ENCODE measurements around the gene ASPG.

ASPG gene

DNA sequence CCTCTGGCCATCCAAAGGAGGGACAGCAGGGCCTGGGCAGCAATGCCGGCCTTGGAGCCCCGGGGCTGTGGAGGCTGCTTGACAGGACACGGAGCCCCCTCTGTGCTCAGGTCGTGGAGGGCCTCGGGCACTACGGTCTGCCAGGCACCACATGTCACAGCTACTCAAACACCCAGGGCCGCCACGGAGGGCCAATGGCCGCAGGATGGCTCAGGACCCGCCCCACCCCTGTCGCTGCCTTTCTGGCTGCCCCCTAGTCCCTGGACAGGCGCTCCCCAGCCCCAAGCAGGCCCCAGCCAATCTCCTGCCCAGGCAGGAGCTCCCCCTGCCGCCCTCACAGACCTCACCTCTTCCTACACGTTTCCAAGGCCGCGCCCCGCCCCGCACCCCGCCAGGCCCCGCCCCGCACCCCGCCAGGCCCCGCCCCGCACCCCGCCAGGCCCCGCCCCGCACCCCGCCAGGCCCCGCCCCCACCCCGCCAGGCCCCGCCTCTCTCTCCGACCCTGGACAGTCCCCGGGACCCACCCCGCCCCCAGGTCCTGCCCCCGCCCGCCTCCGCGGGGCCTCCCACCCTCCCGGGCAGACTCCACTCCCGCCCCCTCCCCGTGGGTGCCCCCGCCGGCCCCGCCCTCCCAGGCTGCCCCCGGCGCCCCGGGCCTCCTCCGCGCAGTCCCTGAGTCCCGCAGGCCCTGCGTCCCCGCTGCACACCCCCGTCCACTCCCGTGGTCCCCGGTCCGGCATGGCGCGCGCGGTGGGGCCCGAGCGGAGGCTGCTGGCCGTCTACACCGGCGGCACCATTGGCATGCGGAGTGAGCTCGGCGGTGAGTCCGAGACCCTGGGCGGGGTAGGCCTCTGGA lies at the start of gene ASPG:
ASPG (plus strand) TSS at position 669 of the 857 bp plus-strand sequence; CDS start at position 740, 71 bp downstream.
- in situ Hi-C loops (cut with MboI; ENCODE audit: low sequenced_read_pairs): loop anchor here (25.0 kb wide), 1 partner anchor 552 kb away; no protein-coding TSS in a partner anchor

DNA sequence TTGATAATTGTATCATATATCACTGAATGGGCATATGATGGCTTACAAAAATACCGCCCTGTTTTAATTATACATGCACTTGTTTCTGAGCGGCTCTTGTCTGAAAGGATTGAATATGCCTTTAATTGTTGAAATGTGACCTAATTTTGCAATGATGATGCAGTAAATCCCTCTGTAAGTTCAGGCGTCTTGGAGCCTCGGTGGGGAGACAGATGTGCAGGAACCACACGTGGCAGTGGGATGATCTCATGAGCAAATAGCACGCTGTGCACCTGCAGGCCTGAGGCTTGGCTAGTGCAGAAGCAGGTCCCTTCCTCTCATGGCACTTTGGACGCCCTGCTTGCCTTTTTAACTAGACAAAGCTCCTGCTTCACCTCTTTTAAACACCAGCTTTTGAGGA lies 49.3 kb upstream of the ASPG start:
- in situ Hi-C loops (cut with MboI; ENCODE audit: low sequenced_read_pairs): no loop called here

DNA sequence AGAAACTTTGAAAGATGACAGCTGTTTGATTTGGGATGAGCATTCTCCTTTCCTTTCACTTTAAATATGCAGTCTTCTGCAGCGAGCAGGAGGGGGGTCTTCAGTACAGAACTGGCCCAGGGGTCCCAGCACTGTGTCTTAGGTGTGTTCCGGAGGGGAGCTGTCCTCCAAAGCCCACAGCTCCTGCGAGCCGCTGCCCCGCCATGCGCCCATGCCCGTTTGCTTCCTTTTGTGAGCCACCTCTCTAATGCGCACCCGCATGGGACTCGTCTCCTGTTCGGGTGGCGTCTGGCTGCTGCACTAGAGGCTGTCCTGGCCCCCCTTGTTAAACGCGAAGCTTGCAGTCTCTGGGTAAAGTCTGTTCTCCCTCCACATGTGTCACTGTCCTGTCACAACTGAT lies 48.4 kb upstream of the ASPG start:
- in situ Hi-C loops (cut with MboI; ENCODE audit: low sequenced_read_pairs): no loop called here

GRCh38 chr14:104037903-104038302 lies 47.6 kb upstream of the ASPG start:
- in situ Hi-C loops (cut with MboI; ENCODE audit: low sequenced_read_pairs): no loop called here

DNA sequence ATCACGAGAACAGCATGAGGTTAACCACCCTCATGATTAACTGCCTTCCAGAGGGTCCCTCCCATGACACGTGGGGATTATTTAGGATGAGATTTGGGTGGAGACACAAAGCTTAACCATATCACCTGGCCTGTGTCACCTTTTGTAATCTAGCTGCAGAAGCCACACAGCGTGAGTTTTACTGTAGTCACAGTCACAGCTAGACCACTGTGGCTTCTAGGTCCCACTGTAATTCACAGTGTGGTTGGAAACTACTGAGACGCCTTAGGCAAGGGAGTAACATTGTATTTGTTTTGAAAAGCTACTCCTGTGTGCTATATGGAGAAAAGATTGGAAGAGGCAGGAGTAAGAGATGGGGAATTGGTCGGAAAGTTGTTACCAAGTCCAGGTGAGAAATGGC lies 46.3 kb upstream of the ASPG start:
- in situ Hi-C loops (cut with MboI; ENCODE audit: low sequenced_read_pairs): no loop called here

DNA sequence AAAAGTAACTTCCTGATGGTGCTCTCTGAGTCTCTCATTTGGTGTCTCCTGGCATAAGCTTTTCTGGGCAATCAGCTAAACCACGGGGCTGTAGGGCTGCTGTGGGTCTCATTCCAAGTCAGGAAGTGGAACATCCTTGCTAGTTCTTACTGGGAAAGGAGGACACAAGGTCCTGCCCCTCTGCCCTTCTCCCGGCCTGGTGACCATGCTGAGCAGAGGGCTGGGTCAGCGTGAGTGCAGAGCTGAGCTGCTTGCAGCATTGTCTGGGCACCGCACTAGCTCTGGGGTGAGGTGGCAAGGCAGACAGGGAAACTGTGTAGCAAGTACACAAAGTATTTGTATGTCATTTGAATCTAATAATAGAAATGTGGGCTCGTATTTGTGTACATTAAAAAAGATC lies 45.0 kb upstream of the ASPG start:
- in situ Hi-C loops (cut with MboI; ENCODE audit: low sequenced_read_pairs): no loop called here

DNA sequence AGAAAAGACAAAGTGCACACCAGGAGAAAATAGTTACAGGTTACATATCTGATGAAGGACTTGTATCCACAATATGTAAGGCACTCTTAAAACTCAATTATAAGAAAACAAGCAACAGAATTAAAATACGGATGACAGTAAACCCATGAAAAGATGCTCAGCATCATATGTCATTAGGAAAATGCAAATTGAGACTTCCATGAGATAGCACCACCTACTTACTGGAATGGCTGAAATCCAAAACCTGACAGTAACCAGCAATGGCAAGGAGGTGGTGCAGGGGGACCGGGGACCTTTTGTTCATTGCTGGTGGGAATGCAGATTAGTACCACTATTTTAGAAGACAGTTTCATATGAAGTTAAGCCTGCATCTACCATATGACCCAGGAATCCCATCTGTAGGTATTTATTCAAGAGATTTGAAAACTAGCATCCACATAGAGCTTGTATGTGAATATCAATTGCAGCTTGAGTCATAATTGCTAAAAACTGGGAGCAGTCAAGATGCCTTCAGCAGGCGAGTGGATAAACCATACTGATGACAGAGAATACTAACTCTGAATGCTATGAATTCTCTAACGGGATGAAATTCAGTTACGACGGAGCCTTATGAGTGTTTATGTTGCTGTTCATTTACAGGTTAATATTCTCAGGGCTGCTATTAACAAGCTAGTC lies 43.9 kb upstream of the ASPG start:
- in situ Hi-C loops (cut with MboI; ENCODE audit: low sequenced_read_pairs): no loop called here

GRCh38 chr14:104044016-104044415 lies 41.5 kb upstream of the ASPG start:
- in situ Hi-C loops (cut with MboI; ENCODE audit: low sequenced_read_pairs): no loop called here

DNA sequence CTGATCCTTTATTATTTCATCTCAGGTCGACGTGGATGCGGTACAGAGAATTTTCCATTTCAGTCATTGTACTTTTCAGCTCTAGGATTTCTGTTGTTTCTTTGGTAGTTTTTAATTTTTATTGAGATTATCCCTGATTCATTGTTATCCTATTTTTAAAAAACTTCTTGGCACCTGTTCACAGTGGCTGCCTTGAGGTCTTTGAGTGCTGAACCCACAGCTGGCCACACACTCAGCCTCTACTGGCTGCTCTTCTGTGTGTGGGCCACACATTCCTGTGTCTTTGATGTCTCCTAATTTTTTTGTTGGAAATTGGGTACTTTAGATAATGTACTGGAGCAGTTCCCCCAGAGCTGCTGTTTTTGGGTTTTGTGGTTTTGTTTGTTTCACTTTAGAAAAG lies 37.7 kb upstream of the ASPG start:
- in situ Hi-C loops (cut with MboI; ENCODE audit: low sequenced_read_pairs): no loop called here

- in situ Hi-C loops (cut with MboI; ENCODE audit: low sequenced_read_pairs): no loop called here
Observed at GRCh38 chr14:104048758-104049507, 36.6 kb upstream of the ASPG start.

GRCh38 chr14:104049576-104050240 lies 35.8 kb upstream of the ASPG start:
- in situ Hi-C loops (cut with MboI; ENCODE audit: low sequenced_read_pairs): no loop called here

DNA sequence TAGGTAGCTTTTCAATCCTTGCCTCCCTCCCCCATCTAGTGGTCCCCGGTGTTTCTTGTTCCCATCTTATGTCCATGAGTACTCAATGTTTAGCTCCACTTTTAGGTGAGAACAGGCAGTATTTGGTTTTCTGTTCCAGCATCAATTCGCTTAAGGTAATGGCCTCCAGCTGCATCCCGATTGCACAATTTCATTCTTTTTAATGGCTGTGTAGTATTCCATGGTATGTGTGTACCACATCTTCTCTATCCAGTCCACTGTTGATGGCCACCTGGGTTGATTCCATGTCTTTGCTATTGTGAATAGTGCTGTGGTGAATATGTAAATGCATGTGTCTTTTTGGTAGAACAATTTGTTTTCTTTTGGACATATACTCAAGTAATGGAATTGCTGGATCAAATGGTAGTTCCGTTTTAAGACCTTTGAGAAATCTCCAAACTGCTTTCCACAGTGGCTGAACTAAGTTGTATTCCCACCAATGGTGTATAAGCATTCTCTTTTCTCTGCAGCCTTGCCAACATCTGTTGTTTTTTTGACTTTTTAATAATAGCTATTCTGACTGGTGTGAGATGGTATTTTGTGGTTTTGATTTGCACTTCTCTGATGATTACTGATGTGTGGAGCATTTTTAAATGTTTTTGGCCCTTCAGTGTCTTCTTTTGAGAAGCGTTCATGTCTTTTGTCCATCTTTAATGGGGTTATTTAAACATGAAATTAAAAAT lies 34.2 kb upstream of the ASPG start:
- in situ Hi-C loops (cut with MboI; ENCODE audit: low sequenced_read_pairs): no loop called here

DNA sequence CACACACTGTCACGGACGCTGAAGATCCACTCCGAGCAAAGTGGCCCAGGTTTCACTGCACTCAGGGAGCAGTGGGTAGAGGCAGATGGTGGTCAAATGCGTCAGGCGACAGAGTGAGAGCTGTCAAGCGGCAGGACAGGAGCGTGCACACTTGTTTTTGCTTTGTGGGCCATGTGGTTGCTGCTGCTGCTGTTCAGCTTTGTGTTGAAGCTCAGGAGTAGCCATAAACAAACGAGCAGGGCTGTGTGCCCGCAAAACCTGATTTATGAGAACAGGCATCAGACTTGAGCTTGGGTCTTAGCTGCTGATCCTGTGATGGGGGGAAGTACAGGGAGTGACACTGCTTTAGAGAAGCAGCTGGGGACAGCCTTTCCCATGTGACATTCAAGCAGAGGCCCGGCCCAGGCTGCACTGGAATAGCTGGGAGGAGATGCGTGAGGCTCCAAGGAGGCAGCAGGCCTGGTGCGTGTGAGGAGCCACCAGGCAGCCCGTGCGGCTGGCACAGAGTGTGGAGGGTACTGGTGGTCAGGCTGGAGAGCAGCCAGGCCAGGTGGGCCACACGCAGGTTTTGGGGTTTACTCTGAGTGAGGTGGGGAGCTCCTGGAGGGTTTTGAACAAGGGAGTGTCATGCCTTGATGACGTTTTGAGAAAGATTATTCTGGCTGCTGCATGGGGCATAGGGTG lies 31.1 kb upstream of the ASPG start:
- in situ Hi-C loops (cut with MboI; ENCODE audit: low sequenced_read_pairs): no loop called here

DNA sequence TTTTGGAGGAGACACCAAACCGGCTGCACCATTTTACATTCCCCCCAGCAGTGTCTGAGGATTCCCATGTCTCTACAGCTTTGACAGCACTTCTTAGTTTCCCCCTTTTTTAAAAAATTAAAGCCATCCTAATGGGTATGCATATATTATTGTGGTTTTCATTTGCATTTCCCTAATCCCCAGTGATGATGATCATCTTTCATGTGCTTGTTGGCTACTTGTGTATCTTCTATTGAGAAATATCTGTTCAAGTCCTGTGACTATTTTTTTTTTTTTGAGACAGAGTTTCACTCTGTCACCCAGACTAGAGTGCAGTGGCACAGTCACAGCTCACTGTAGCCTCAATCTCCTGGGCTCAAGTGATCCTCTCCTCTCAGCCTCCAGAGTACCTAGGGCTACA lies 23.2 kb upstream of the ASPG start:
- in situ Hi-C loops (cut with MboI; ENCODE audit: low sequenced_read_pairs): no loop called here

GRCh38 chr14:104064003-104064402 lies 21.5 kb upstream of the ASPG start:
- in situ Hi-C loops (cut with MboI; ENCODE audit: low sequenced_read_pairs): no loop called here

- in situ Hi-C loops (cut with MboI; ENCODE audit: low sequenced_read_pairs): no loop called here
Observed at GRCh38 chr14:104066279-104066678, 19.2 kb upstream of the ASPG start.

DNA sequence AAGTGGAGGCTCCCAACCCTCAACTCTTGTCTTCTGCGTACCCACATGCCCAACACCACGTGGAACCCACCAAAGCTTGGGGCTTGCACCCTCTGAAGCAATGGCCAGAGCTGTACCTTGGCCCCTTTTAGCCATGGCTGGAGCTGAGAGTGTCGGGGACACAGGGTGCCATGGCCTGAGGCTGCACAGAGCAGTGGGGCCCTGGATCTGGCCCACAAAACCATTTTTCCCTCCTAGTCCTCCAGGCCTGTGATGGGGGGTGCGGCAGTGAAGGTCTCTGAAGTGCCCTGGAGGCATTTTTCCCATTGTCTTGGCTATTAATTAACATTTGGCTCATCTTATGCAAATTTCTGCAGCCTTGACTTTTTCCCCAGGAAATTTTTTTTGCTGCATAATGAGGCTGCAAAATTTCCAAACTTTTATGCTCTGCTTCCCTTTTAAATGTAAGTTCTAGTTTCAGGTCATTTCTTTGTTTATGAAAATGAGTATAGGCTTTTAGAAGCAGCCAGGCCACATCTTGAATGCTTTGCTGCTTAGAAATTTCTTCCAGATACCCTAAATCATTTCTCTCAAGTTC lies 18.7 kb upstream of the ASPG start:
- in situ Hi-C loops (cut with MboI; ENCODE audit: low sequenced_read_pairs): no loop called here

DNA sequence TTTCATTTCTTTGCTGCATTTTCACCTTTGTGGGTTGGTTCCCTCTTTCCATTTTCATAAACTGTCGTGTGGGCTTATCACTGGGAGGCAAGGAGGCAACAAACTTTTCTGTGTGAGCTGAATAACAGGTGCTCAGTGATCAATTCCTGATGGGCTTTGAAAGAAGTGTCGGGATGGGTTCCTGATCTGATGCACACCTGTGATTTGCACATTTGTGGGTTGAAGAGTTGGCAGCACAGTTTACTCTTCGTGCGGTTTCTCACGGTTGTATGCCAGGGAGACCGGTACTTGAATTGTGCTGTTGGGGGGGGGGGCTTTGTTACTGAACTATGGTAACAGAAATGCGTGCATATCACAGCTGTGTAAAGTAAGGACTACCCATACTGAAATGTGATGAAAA lies 16.0 kb upstream of the ASPG start:
- in situ Hi-C loops (cut with MboI; ENCODE audit: low sequenced_read_pairs): no loop called here

DNA sequence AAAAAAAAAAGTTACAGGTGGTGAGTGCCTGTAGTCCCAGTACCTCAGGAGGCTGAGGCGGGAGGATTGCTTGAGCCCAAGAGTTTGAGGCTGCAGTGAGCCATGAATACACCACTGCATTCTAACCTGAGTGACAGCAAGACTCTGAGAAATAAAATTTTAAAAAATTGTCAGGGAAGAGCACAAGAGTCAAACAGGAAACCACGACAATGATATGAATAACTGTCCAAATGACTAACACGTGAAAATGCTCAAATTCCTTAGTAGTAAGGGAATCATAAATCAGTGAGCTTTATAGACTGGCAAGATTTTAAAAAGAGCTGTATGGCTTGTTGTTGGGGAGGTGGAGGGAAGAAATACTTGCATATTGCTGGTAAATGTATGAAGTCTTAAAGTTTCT lies 12.9 kb upstream of the ASPG start:
- in situ Hi-C loops (cut with MboI; ENCODE audit: low sequenced_read_pairs): no loop called here

- in situ Hi-C loops (cut with MboI; ENCODE audit: low sequenced_read_pairs): no loop called here
Observed at GRCh38 chr14:104073764-104074163, 11.7 kb upstream of the ASPG start.

Measured in HL-60/S4 treated with phorbol 12-myristate 13-acetate at 8.2 ng/mL for 4 days and 3 days (cell line).